Activated CD8-positive, alpha-beta memory T cell treated with anti-CD3 and anti-CD28 coated beads, Interleukin-2, amount 50 U/mL, for 48 hours (primary cell): ENCODE data around the gene ICE1.

Experiments
- DNase-seq: peaks from one replicate; pipeline ENCODE4 v3.0.0-alpha.2; 2020

Gene ICE1

GRCh38 chr5:5539590-5539989 lies 117.1 kb downstream of the ICE1 start:
- no peak for DNase-seq
